ENCODE measurements around the gene SERPINE2.
"Not testable (repeated sequence)": the region's sequence is repeated elsewhere in the genome, so short reads cannot be mapped to it uniquely, and the experiment has no call there.

Gene SERPINE2

DNA sequence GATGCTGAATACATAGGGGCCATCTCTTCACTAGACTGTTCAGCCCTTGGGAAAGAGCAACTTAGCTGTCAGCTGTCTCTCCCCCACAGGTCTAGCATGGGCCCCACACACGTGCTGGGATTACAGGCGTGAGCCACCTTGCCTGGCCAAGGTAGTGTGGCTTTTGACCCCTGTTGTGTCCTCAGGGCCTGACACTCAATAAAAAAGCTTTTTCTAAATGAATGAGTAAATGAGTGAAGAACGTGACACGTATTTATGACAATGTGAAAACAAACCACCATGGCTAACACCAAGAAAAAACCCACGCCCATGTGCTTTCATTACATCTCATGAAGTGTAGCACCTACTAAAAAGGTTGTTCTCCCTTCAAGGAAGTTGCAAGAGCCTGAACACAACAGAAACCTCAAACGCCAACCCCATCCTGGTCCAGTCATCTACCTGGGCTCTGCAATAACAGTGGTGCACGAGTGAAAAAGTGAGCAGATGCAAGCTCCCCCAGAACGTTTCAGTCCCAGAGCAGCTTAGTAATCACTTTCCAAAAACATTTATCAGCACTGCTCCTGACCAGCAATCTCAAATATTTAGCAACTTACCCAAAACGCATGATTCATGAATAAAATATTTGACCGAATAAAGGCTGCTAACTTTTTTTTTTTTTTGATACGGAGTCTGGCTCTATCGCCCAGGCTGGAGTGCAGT lies 97.4 kb downstream of the SERPINE2 start:
- H3K4me3 ChIP-seq (ENCODE audit: low read depth, low read length), result no peak overlapping the region
- no peak for DNase-seq (ENCODE audit: low read depth)
- TF ChIP-seq, protein P1, sequence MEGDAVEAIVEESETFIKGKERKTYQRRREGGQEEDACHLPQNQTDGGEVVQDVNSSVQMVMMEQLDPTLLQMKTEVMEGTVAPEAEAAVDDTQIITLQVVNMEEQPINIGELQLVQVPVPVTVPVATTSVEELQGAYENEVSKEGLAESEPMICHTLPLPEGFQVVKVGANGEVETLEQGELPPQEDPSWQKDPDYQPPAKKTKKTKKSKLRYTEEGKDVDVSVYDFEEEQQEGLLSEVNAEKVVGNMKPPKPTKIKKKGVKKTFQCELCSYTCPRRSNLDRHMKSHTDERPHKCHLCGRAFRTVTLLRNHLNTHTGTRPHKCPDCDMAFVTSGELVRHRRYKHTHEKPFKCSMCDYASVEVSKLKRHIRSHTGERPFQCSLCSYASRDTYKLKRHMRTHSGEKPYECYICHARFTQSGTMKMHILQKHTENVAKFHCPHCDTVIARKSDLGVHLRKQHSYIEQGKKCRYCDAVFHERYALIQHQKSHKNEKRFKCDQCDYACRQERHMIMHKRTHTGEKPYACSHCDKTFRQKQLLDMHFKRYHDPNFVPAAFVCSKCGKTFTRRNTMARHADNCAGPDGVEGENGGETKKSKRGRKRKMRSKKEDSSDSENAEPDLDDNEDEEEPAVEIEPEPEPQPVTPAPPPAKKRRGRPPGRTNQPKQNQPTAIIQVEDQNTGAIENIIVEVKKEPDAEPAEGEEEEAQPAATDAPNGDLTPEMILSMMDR (IDR thresholded peaks at IDR 0.05; ENCODE audit: control insufficient read depth, extremely low read depth, insufficient read depth), result no peak

DNA sequence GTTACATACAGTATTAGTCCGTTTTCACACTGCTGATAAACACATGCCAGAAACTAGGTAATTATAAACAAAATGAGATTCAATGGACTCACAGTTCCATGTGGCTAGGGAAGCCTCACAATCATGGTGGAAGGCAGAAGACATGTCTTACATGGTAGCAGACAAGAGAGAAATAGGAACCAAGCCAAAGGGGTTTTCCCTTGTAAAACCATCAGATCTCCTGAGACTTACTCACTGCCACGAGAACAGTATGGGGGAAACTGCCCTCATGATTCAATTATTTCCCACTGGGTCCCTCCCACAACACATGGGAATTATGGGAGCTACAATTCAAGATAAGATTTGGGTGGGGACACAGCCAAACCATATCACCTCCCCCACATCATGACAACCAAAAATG lies 99.6 kb downstream of the SERPINE2 start:
- H3K4me3 ChIP-seq (ENCODE audit: low read depth, low read length); DNase-seq (ENCODE audit: low read depth): not testable (repeated sequence)

DNA sequence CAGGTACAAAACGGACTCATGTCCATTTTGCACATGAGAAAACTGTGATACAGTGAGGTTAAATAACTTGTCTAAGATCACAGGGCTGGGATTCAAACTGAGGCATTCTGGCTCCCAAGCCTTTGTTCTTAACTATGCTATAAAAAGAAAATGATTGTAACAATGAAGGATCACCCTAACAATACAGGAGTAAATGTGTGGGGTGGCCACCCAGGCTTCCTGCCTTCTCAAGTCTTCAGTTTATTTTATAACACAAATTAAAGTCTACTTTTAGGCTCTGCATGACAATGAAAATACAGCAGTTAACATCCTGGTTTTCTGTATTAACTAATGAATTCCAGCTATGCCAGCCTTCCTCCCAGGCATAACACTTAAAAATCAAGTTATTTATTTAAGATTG lies 101.6 kb downstream of the SERPINE2 start:
- no peak overlapping the region for H3K4me3 ChIP-seq (ENCODE audit: low read depth, low read length)
- TF ChIP-seq, protein P1 (IDR thresholded peaks at IDR 0.05; ENCODE audit: control insufficient read depth, extremely low read depth, insufficient read depth), result no peak
- no peak for DNase-seq (ENCODE audit: low read depth)

DNA sequence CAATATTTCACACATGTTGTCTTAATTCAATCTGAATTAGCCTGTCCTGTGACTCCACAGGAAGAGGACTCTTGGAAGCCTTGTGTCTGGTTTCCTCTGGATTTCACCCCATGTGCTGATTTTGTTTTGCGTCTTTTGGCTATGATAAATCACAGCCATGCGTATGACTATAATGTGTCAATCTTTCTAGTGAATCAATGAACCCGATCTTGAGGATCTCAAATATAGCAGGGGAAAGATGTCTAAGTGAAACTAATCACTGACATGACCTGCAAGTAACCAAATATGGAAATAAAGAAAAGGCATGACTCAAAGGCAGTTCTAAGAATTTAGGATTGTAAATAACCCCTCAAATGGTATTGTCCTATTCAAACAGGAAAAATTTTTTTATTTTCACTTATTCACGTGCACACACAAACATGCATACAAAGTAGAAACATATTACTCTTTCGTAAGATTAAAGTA lies 102.2 kb downstream of the SERPINE2 start:
- no peak for DNase-seq (ENCODE audit: low read depth)
- TF ChIP-seq, protein P1 (IDR thresholded peaks at IDR 0.05; ENCODE audit: control insufficient read depth, extremely low read depth, insufficient read depth), result no peak

DNA sequence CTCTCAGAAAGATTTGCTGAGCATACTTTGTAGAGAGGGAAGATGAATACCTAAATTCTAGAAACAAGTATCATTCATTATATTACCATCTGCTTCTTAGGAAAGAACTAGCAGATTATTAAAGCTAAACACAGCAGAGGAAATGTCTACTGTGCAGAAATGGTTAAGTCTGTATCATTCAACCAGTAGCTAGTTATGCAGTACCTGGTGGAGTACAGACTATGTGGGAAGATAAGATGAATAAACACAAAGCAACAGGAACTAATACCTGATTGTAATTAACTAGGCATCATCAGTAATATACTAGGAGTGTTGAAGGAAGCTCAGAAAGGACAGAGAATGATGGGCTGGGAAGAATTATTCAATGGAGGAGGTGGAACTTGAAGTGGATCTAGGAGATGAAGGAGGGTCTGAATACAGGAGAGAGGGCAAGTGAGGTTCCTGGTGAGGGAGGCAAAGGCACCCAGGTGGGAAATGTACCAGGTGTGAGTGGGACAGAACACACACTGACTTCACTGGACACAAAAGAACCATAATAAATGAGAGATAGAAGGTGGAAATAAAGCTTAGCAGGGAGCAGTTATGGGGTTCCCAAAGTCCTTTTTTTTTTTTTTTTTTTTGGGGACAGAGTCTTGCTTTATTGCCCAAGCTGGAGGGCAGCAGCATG lies 103.5 kb downstream of the SERPINE2 start:
- TF ChIP-seq, protein P1 (IDR thresholded peaks at IDR 0.05; ENCODE audit: control insufficient read depth, extremely low read depth, insufficient read depth), result no peak
- no peak overlapping the region for H3K4me3 ChIP-seq (ENCODE audit: low read depth, low read length)
- no peak for DNase-seq (ENCODE audit: low read depth)

More for the DNA sequence above, 102.2 kb downstream of the SERPINE2 start:
- no peak overlapping the region for H3K4me3 ChIP-seq (ENCODE audit: low read depth, low read length)

DNA sequence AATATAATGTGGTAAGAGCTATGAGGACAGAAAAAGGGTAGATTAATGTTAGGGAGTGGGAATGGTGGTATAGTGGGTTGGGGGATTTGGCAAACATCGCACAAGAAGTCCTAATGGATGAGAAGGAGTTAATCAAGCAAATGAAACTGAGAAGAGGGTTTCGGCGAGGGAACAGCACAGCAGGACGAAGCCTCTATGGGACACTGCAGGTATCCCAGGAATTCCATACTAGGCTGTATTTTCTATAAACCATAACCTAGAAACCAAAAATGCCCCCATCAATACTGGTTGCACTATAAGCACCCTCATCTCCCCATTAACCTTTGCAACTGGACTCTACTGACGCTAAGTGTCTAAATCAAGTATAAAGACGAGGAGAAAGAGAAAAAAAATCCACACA lies 104.2 kb downstream of the SERPINE2 start:
- no peak for DNase-seq (ENCODE audit: low read depth)
- TF ChIP-seq, protein P1 (IDR thresholded peaks at IDR 0.05; ENCODE audit: control insufficient read depth, extremely low read depth, insufficient read depth), result no peak
- H3K4me3 ChIP-seq (ENCODE audit: low read depth, low read length), result no peak overlapping the region

DNA sequence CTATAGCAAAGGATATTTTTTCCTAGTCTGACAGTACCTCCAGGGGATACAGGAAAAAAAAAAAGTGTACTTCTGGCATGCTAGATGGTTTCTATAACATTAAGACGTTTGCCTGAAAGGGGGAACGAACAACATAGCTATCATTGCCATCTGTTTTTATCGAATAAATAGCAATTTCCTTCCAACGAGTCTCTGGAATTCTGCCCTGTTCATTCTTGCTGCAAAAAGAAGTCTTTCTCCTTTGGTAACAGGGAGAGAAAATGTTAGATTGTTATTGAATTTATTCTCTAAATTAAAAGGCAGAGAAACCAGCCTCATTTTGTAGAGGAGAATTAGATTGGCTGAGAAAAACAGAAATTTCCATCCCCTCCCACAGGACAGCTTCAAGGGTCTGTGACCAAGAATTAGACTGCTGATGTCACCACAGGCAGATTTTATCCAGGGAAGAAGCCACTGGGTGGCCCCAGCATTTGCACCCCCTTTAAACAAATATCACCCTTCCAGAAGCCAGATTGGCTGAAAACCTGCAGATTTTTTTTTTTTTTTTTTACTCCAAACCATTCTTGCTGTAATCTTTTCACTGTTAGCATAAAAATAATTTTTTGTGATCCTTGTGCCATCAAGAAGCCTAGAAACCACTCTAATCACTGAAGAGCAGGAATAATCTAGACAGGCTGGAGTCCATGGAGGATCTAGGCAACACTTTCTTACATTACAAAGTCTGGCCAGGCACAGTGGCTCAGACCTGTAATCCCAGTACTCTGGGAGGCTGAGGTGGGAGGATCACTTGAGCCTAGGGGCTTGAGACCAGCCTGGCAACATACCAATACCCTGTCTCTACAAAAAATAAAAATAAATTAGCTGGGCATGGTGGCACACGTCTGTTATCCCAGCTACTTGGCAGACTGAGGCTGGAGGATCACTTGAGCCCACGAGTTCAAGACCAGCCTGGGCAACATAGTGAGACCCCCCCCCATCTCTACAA lies 106.0 kb downstream of the SERPINE2 start:
- no peak overlapping the region for H3K4me3 ChIP-seq (ENCODE audit: low read depth, low read length)
- TF ChIP-seq, protein P1 (IDR thresholded peaks at IDR 0.05; ENCODE audit: control insufficient read depth, extremely low read depth, insufficient read depth), result no peak
- DNase-seq (ENCODE audit: low read depth), result no peak
